GM18907 (cell line): ENCODE measurements around the gene NBPF26.
"Not testable (repeated sequence)": the region's sequence is repeated elsewhere in the genome, so short reads cannot be mapped to it uniquely, and the experiment has no call there.

Source experiments
- ATAC-seq: cut with Tn5 transposase; IDR thresholded peaks from one replicate; pipeline ENCODE4 v1.9.1; 2021; ENCODE audit warnings: mild to moderate bottlenecking, moderate library complexity; ENCODE audit not compliant: unreplicated experiment

Gene NBPF26

GRCh38 chr1:120723715-120724402, at the start of gene NBPF26:
Gene NBPF26, plus strand, starts transcription at chr1:120723945.
- ATAC-seq: not testable (repeated sequence)

GRCh38 chr1:120680106-120680819, 43.5 kb upstream of the NBPF26 start:
- ATAC-seq: not testable (repeated sequence)

- ATAC-seq: not testable (repeated sequence)
Observed at GRCh38 chr1:120680938-120681337, 42.8 kb upstream of the NBPF26 start.

- not testable (repeated sequence) for ATAC-seq
Observed at GRCh38 chr1:120684397-120684796, 39.3 kb upstream of the NBPF26 start.

- not testable (repeated sequence) for ATAC-seq
Observed at GRCh38 chr1:120685622-120686021, 38.1 kb upstream of the NBPF26 start.

GRCh38 chr1:120687250-120687649, 36.5 kb upstream of the NBPF26 start:
- ATAC-seq: not testable (repeated sequence)

GRCh38 chr1:120700807-120701562, 22.8 kb upstream of the NBPF26 start:
- not testable (repeated sequence) for ATAC-seq

GRCh38 chr1:120723358-120723714, 409 bp upstream of the NBPF26 start:
- not testable (repeated sequence) for ATAC-seq

GRCh38 chr1:120724507-120724906, 762 bp downstream of the NBPF26 start:
- not testable (repeated sequence) for ATAC-seq

- ATAC-seq: not testable (repeated sequence)
Observed at GRCh38 chr1:120728811-120729210, 5.1 kb downstream of the NBPF26 start.

GRCh38 chr1:120769090-120769489, 45.3 kb downstream of the NBPF26 start:
- ATAC-seq: not testable (repeated sequence)

GRCh38 chr1:120805452-120805851, 81.7 kb downstream of the NBPF26 start:
- ATAC-seq: not testable (repeated sequence)

GRCh38 chr1:120811822-120812221, 88.1 kb downstream of the NBPF26 start:
- not testable (repeated sequence) for ATAC-seq

- not testable (repeated sequence) for ATAC-seq
Observed at GRCh38 chr1:120825051-120825450, 101.3 kb downstream of the NBPF26 start.

GRCh38 chr1:120826623-120827022, 102.9 kb downstream of the NBPF26 start:
- ATAC-seq: not testable (repeated sequence)

GRCh38 chr1:120844186-120844944, 120.6 kb downstream of the NBPF26 start:
- not testable (repeated sequence) for ATAC-seq

- not testable (repeated sequence) for ATAC-seq
Observed at GRCh38 chr1:120844945-120845330, 121.2 kb downstream of the NBPF26 start.

- ATAC-seq: not testable (repeated sequence)
Observed at GRCh38 chr1:120849400-120850286, 125.9 kb downstream of the NBPF26 start.

- ATAC-seq: not testable (repeated sequence)
Observed at GRCh38 chr1:120850287-120850536, 126.5 kb downstream of the NBPF26 start.
